Measurements from ENCODE around the gene IQGAP1. TPM values are rescaled to one million over a fixed set of nuclear protein-coding genes. Genes with fewer than 3 reads are reported as not detected.

IQGAP1 gene
- total and polyA plus RNA-seq, 8 donors = 22.3 to 222 (median 86.4) TPM

DNA sequence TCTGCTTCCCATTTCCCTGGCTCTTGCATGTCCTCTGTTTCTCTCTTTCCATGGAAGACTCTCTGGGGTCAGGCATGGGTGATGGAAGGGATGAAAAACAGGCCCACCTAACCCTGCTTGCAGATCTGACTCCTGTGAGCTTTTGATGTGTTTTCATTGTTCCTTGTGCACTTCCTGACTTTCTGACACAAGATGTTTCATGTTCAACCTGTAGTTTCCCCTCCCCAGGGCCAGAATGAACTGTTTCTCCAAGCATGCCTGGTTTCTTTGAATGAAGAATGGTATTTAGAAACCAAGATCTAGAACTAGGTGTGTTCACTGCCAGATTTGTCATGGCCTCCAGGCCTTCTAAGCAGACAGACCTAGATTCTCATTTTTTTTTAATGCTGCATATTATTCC, 105.6 kb downstream of the IQGAP1 start:
- Histone ChIP-seq H3K4me3 (no peak overlapping the region), H3K27ac (no peak overlapping the region), H3K36me3 (peaks cover 78 to 100% (median 100%) of the 10 kb centered on the region in 4 donors), H3K27me3 (no peaks in the 10 kb centered on the region), H3K9me3 (no peaks in the 10 kb centered on the region), H3K4me1 (peaks cover 0 to 4% (median 0%) of the 10 kb centered on the region in 4 donors)
- TF ChIP-seq, protein P1, sequence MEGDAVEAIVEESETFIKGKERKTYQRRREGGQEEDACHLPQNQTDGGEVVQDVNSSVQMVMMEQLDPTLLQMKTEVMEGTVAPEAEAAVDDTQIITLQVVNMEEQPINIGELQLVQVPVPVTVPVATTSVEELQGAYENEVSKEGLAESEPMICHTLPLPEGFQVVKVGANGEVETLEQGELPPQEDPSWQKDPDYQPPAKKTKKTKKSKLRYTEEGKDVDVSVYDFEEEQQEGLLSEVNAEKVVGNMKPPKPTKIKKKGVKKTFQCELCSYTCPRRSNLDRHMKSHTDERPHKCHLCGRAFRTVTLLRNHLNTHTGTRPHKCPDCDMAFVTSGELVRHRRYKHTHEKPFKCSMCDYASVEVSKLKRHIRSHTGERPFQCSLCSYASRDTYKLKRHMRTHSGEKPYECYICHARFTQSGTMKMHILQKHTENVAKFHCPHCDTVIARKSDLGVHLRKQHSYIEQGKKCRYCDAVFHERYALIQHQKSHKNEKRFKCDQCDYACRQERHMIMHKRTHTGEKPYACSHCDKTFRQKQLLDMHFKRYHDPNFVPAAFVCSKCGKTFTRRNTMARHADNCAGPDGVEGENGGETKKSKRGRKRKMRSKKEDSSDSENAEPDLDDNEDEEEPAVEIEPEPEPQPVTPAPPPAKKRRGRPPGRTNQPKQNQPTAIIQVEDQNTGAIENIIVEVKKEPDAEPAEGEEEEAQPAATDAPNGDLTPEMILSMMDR (IDR thresholded peaks at IDR 0.05) = no peak
- no peak for TF ChIP-seq POLR2A (IDR thresholded peaks at IDR 0.05)
- TF ChIP-seq POLR2AphosphoS5 (IDR thresholded peaks at IDR 0.05) = no peak
- no peak for TF ChIP-seq EP300 (IDR thresholded peaks at IDR 0.05)
- DNase-seq = no peak
- intact Hi-C loops (cut with DNase I; ENCODE audit: low total_unique reads) = no loop called here

DNA sequence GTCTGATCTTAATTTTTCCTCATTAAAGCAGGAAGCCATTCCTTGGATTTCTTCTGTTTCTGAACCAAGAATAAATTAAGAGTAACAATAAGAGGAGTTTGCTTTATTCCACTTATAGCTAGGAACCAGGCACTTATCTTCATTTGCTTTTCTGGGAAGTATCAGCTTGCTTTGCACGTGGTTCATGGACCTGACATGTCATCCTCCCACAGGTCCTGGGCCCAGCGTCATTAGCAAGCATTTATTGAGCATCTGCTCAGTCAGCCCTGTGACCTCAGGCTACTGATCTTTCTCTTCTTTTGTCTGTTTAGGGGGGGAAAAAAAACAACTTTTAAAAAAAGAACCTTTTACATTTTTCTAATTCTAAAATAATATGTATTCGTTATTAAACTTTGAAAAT, 107.0 kb downstream of the IQGAP1 start:
- intact Hi-C loops (cut with DNase I; ENCODE audit: low total_unique reads) = no loop called here
- Histone ChIP-seq H3K36me3 (peaks cover 90 to 100% (median 100%) of the 10 kb centered on the region in 4 donors), H3K4me3 (no peak overlapping the region), H3K27ac (no peak overlapping the region), H3K27me3 (no peaks in the 10 kb centered on the region), H3K9me3 (no peaks in the 10 kb centered on the region), H3K4me1 (no peaks in the 10 kb centered on the region)
- no peak for DNase-seq
- 66 to 86% (median 72%) methylated on average over 3 of the region's 3 CpGs for WGBS, 5 donors
- TF ChIP-seq, protein P1 (IDR thresholded peaks at IDR 0.05) = no peak
- TF ChIP-seq EP300 (IDR thresholded peaks at IDR 0.05) (no peak), POLR2AphosphoS5 (IDR thresholded peaks at IDR 0.05) (no peak), POLR2A (IDR thresholded peaks at IDR 0.05) (no peak)

DNA sequence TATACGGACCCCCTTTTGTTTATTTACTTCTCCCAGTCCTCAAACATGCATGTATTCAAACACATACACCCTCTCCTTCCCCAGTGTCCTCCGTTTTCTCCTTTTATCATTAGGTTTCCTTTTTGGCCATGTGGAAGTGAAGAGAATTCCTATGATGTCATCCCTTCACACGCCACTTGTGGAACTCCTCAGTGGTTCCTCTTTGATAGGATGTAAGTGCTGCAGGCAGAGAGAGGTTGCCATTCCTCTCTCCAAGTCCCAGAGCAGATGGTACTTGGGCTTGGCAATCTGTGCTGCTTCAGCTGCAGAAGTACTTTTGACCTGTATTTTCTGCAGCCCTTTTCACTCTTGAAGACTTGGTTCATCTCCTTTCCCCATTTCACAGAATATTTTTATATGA, 108.7 kb downstream of the IQGAP1 start:
- TF ChIP-seq POLR2AphosphoS5 (IDR thresholded peaks at IDR 0.05) (no peak), EP300 (IDR thresholded peaks at IDR 0.05) (no peak), POLR2A (IDR thresholded peaks at IDR 0.05) (no peak)
- TF ChIP-seq, protein P1 (IDR thresholded peaks at IDR 0.05) = no peak
- 50 to 70% (median 62%) methylated on average over 3 of the region's 3 CpGs for WGBS, 5 donors
- Histone ChIP-seq H3K27ac (no peak overlapping the region), H3K9me3 (no peaks in the 10 kb centered on the region), H3K4me1 (no peaks in the 10 kb centered on the region), H3K4me3 (no peak overlapping the region), H3K27me3 (no peaks in the 10 kb centered on the region), H3K36me3 (peaks cover 91 to 100% (median 100%) of the 10 kb centered on the region in 4 donors)
- no peak for DNase-seq
- intact Hi-C loops (cut with DNase I; ENCODE audit: low total_unique reads) = no loop called here

DNA sequence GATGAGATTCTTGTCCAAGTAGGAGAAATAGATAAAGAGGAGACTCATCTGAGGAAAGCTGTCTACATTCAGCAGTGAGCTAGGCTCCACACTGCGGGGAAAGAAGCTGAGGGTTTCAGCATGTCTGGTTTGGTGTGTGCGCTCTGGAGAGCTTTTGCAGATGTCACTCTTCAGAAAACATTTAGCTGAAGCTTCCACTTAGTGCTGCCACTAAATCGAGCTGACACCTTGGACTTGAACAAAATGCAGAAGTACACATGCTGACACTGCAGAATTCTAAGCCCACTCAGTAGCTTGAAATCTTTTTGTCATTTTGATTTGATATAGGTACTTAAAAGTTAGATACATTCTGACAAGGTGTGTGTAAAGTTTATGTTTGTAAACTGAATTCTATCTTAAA, 109.3 kb downstream of the IQGAP1 start:
- DNase-seq = no peak
- Histone ChIP-seq H3K36me3 (peaks cover 91 to 100% (median 100%) of the 10 kb centered on the region in 4 donors), H3K9me3 (no peaks in the 10 kb centered on the region), H3K4me1 (no peaks in the 10 kb centered on the region), H3K4me3 (no peak overlapping the region), H3K27me3 (no peaks in the 10 kb centered on the region), H3K27ac (no peak overlapping the region)
- intact Hi-C loops (cut with DNase I; ENCODE audit: low total_unique reads) = no loop called here
- no peak for TF ChIP-seq EP300 (IDR thresholded peaks at IDR 0.05)
- no peak for TF ChIP-seq POLR2A (IDR thresholded peaks at IDR 0.05)
- no peak for TF ChIP-seq POLR2AphosphoS5 (IDR thresholded peaks at IDR 0.05)
- TF ChIP-seq, protein P1 (IDR thresholded peaks at IDR 0.05) = no peak
- 74 to 88% (median 83%) methylated on average over 3 of the region's 3 CpGs for WGBS, 5 donors
